Hair follicle dermal papilla cell (primary cell): ENCODE data around the gene CCSAP. TPM values are rescaled to one million over a fixed set of nuclear protein-coding genes. Genes with fewer than 3 reads are reported as not detected.

Experiments used
- small RNA-seq: library from RNA; depleted of rRNA; stranded (forward); fragments of <200 nt; gene quantifications from one replicate; pipeline ENCODE3, GENCODE V24; 2012
- total RNA-seq: library from RNA; depleted of rRNA; stranded (reverse); fragments of >200 nt; gene quantifications from 2 replicates; pipeline ENCODE4 v1.2.3, GENCODE V29; 2012

CCSAP gene, protein sequence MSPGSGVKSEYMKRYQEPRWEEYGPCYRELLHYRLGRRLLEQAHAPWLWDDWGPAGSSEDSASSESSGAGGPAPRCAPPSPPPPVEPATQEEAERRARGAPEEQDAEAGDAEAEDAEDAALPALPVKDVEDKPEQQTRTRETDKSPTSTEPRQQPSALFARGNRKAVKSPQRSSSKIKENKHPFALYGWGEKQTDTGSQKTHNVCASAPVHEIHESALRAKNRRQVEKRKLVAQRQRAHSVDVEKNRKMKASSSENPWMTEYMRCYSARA
- 5.5 and 6.7 TPM in 2 replicates for total RNA-seq

DNA sequence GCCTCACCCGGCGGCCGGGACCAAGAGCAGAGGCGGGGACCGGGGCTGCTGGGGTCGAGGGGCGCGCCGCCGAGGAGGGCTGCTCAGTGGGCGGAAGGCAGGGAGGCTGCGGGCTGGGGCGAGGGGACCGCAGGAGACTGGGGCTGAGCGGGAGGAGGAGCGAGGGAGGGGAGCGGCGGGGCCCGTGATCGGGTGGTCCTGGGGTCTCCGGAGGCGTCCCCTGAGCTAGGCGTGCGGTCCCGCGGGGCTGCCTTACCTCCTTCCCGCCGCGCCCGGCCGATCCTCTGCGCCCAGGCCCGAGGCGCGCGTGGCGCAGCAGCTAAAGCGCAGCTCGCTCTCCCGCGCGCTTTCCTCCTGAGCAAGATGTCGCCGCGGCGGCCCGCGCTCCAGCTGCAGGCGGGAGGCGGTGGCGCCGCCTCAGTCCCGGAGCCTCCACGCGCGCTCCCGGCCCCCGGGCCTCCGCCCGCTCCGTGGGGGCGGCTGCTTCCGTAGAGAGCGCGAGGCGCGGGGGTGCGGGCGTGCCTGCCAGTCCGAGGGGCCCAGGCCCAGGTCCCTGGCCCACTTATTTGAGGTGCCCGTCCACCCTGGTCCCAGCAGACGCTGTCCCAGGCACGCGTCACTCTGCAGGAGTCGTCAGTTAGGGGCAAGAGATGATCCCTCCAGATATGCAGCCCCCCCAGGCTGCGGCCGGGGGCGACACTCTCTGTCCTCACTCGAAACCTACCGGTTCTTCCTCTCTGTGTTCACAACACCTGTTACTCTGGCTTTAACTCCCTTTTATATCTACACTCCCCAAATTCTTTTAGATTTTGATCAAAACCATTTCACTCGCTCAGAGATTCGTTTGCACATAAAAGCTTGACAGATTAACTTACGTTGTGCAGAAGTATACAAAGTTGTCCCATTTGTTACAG is at the start of gene CCSAP:
Gene CCSAP, minus strand, starts transcription at position 392 of the 914 bp plus-strand sequence. CDS start 582 bp downstream, outside the sequence.

Small RNAs within 50 kb of the gene (small RNA-seq; reads per million reads assigned to genes)
- not detected for gene RNU6-180P

Other genes with a start within 250 kb of the CCSAP start
- 15.9 and 17.4 TPM in 2 replicates for gene RAB4A, start 71.9 kb downstream of the CCSAP start, total RNA-seq
- gene ACTA1, start 91.0 kb upstream of the CCSAP start, total RNA-seq: 0.16 TPM in 1 of 2 replicates, not detected in the other
- gene NUP133, start 165.3 kb upstream of the CCSAP start, total RNA-seq: 26.6 and 34.1 TPM in 2 replicates
- 18.8 and 19.1 TPM in 2 replicates for gene ABCB10, start 215.7 kb upstream of the CCSAP start, total RNA-seq